Measurements from ENCODE around the gene USH1G.

GRCh38 chr17:74866198-74866835 lies 56.7 kb downstream of the USH1G start:
- no peak for TF ChIP-seq MTF1 (CRISPR knock-in tag; IDR thresholded peaks at IDR 0.05)
- TF ChIP-seq ZBTB43 (CRISPR knock-in tag; conservative IDR thresholded peaks at IDR 0.05) = no peak
- TF ChIP-seq NBN (conservative IDR thresholded peaks at IDR 0.05) = no peak
- TF ChIP-seq FOXJ3 (CRISPR knock-in tag; IDR thresholded peaks at IDR 0.05; ENCODE audit: borderline replicate concordance) = no peak

Measured in HepG2 (cell line).